Adipose tissue (tissue), 3 donors: Measurements from ENCODE around the gene CLDN17. TPM values are rescaled to one million over a fixed set of nuclear protein-coding genes. Genes with fewer than 3 reads are reported as not detected.

Source experiments
- H3K27ac ChIP-seq: one replicate; pipeline ENCODE4 v1.5.1; 2013; ENCODE audit warnings: low read depth, low read length
- WGBS, 3 donors: extraction: QIAGEN DNeasy Blood & Tissue Kit; methylation state at CpG; one replicate each; pipeline ENCODE4 v1.1.7; 2013; 5-methylcytosine and 5-hydroxymethylcytosine counted together
- polyA plus RNA-seq, 3 donors: library from polyadenylated mRNA; stranded (reverse); fragments of 200-250 nt; gene quantifications; one replicate each; pipeline ENCODE4 v1.2.3, GENCODE V29; 2013
- donor health status: healthy with polysubstance abuse.
- donor health status: Bipolar disorder and iron deficiency.
- donor health status: healthy.

The CLDN17 gene, protein sequence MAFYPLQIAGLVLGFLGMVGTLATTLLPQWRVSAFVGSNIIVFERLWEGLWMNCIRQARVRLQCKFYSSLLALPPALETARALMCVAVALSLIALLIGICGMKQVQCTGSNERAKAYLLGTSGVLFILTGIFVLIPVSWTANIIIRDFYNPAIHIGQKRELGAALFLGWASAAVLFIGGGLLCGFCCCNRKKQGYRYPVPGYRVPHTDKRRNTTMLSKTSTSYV
- not detected for polyA plus RNA-seq

DNA sequence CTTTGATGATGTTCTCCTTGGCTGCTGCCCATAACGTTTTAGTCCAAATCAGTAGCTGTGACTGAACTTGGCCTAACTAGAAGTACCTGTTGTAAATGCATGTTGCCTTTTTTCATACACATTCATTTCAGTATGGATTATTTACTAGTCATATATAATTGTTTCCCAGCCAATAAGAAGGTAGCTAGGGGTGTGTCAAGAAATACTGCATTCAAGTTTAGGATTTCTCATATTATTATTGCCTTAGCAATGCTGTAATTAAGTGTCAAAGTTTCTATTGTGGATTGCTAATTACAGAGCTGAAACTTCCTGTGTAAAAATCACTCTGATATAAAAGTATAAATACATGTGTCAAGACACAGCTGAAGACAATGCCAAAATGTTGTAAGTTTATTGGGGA lies at the start of gene CLDN17:
Gene CLDN17, minus strand, starts transcription at position 101 of the 400 bp plus-strand sequence. CDS start 188 bp downstream, outside the sequence.
- WGBS, 3 donors, result 46 to 80% (median 57%) methylated on average over 1 of the region's 1 CpG
- H3K27ac ChIP-seq, result no peak within 1 kb of the TSS

DNA sequence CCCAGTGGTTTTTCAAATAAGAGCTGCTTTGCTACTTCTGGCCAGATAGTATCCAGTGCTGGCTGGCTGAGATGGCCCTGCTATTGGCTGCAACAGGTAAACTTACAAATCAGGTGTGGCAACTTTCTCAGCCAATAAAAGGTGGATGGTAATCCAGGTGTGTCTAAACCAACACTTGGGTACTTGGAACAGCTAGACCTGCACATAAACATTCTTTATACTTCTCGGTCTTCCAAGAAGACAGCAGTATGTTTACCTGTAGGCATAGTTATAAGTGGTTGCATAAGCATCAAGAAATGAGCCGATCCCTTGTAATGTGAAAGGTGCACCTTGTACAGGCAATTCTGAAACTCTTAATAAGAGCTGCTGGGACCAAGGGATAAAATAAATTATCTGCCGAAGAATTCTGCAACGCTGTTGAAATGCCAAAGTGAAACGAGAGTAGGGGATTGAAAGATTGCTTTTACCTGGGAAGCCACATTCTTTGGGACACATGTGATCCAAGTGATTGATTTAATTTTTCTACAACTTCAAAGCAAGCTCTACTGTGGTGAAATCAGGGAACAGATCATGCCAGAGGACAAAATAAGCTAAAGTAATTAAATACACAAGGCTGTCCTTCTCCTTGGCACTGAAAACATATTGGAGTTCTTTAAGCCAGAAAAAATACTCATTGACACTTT lies 49.6 kb upstream of the CLDN17 start, which contains the start of gene CLDN8:
Gene CLDN8, minus strand, starts transcription at position 57 of the 683 bp plus-strand sequence. CDS start 172 bp downstream, outside the sequence.
- H3K27ac ChIP-seq, result no peak within 1 kb of the TSS

DNA sequence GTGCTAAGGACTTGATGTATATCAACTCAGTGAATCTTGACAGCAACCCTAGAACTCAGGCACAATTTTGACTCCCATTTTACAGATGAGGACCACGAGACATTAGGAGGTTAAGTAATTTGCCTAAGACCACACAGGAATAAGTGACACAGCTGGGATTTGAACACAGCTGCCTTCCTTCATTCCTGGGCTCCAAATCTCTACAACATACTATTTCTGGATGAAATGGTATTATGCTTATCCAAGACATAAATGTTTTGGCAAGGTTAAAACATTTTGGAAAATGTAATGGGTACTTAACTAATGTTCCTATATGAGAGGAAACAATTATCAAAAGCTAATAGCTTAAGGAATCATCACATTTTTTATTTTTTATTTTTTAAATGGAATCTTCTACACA lies 44.5 kb upstream of the CLDN17 start:
- WGBS, 3 donors, result 11 to 43% (median 41%) methylated on average over 1 of the region's 1 CpG

More for the DNA sequence above, 49.6 kb upstream of the CLDN17 start, which contains the start of gene CLDN8:
- whole genome bisulfite sequencing, 3 donors, result 36 to 86% (median 80%) methylated on average over 5 of the region's 5 CpGs

DNA sequence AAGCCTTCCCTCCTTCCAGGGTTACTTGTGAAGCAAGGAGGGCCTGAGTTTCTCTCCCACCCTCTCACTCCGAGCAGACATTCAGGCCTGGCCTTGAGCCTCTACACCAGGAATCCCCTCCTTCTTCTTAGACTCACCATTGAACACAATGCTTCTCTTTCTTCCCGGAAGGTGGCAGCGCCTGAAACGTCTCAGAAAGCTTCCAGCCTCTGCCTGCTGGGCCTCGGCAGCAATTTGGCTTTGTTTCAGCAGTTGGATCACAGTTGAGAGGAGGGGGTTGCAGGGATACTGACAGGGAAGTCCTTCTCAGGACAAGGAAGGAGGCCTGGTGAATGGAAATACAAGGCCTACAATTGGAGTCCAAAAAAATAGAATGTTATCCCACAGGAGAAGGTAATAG lies 43.0 kb upstream of the CLDN17 start:
- WGBS, 3 donors, result 49 to 74% (median 72%) methylated on average over 5 of the region's 5 CpGs
- no peak overlapping the region for H3K27ac ChIP-seq

More for the DNA sequence above, 44.5 kb upstream of the CLDN17 start:
- H3K27ac ChIP-seq, result no peak overlapping the region

DNA sequence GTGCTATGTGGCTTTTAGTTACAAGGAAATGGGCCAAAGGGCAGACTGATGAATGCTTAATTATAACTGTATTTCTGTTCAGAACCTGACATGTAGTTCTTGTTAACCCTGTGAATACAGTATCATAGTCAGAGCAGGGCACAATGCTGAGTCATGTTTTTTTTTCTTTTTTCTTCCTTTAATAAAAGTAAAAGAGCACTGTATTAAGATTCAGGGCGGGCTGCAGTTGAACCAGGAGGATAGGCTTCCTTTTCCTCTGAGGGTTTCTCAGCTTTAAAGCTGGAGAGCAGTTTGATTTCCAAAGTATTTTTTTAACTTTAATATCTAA lies 40.6 kb upstream of the CLDN17 start:
- WGBS, 3 donors, result 23 to 78% (median 57%) methylated on average over 1 of the region's 1 CpG
- H3K27ac ChIP-seq, result no peak overlapping the region

DNA sequence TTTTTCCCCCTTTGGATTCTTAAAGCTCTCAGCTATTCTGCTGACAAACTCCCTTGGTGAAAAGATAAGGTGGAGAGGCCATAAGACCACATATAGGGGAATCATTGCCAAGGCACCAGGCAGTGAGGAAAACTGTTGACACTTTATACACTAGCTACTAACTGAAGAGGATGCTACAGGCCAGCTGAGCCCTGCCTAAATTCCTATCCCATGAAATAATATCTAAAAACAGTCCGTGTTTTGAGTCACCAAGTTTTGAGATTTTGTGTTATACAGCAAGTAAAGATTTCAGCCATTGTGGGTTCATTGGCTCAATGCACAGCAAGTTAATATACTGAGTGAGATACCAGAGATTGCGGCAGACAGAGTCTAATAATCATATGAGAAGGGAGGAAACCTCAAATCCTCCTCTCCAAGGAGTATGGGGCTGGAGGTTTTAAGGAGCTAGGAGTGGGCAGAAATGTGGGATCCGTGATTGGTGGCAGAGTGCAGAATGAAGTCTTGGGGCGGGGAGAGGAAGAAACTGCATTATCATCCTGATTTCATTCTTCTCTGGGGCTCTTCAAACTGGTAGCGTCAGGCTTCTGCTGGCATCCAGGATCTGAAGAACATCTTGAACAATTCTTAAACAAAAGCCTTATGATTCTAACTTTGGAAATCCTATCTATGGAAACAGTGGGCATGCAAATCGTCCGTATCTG lies 40.1 kb upstream of the CLDN17 start:
- H3K27ac ChIP-seq, result no peak overlapping the region
- WGBS, 3 donors, result 69 to 75% (median 72%) methylated on average over 7 of the region's 7 CpGs

DNA sequence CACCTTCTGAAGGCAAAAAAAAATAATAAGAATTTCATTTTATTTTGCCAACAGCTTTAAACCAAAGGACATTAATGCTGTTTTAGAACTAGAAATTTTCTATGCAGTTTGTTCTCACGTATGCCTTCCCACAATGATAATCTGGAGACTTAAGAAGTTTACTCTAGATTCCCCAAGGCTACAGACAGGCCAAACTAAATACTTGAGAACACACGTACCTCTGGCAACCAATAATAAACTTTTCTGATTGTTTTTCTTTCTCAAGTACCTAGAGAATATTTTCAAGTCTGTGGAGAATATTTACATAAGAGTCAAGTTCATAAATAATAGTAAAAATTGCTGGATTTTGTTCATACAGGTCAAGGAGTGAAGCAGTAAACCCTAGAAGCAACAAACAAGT lies 33.4 kb upstream of the CLDN17 start:
- WGBS, 3 donors, result 39 to 66% (median 55%) methylated on average over 2 of the region's 2 CpGs
- no peak overlapping the region for H3K27ac ChIP-seq

DNA sequence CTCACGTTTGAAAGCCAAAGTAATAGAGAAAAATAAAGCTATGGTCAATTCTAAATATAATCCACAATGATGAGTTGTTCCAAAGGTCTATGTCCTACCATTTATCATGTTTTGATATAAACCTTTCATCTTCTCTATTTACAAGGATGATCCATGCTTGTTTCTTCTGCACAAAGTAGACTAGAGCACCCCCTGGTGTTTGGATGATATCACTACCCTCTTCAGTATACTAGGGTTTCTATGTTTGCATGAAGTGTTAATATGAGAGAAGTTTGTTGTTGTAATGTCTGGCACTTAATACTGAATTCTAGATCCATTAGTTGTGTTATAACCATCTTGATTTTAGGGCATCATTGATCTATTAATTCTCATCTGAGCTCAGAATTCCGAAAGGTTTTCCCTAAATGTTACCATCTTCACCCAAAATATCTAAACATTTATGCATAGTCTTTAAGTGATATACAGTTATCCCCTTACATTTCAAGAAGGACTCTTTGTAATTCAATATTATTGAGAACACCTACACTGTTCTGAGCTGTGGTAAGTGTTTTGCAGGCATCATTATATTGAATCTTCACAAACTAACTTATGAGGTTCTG lies 28.2 kb upstream of the CLDN17 start:
- WGBS, 3 donors, result 44 to 52% (median 48%) methylated on average over 2 of the region's 2 CpGs
- H3K27ac ChIP-seq, result no peak overlapping the region

DNA sequence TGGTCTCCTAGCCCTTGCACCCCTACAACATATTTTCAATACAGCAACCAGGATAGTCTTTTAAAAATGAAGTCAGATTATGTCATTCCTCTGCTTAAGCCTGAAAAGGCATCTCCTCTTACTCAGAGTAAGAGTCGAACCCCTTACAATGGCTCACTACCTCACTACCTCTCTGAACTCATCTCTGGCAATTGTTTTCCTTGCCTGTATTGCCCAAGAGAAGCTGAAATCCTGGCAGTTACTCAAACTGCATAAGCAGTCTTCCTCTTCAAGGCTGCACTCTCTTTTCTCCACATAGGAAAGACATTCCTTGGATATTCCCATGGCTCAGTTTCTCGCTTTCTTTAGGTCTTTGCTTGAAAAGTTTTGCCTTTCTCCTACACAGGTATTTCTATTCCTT lies 26.6 kb upstream of the CLDN17 start:
- WGBS, 3 donors, result 82 to 92% (median 90%) methylated on average over 2 of the region's 2 CpGs
- no peak overlapping the region for H3K27ac ChIP-seq

DNA sequence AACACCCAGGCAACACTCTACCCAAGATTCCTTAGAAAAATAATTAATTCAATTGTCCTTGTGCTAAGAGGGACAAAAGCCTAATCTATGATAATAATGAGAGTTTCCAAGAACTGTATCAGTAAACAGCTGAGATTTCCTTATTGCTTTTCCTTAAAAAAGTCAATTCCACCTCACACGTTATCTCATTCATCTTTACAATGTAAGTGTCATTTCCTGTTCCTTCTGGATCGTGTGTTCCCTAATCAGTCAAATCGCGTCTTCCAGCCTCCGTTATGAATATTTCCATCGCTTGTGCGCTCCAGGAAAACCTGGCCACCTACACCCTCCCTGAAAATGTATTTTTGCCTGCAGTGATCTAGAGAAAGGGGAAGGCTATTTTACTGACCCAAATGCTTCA lies 23.9 kb upstream of the CLDN17 start:
- WGBS, 3 donors, result 71 to 81% (median 79%) methylated on average over 7 of the region's 7 CpGs
- no peak overlapping the region for H3K27ac ChIP-seq

DNA sequence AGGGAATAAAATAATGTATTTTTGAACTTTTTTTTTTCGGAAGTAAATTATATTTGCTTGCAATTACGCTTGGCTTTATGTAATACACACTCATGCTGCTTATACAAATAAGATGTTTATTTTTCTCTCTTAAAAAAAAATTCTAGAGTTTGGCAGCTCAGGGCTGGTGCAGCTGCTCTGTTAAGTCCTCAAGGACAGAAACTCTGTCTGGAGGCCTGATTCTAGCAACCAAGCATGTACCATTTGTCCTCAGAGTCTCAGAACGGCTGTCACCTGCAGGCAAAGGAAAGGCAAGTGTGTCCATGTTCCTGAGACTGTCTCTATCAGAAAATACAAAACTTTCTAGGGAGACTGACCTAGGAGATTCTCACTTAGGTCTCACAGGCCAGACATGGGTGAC lies 23.2 kb upstream of the CLDN17 start:
- 47 to 87% (median 85%) methylated on average over 3 of the region's 3 CpGs for WGBS, 3 donors
- no peak overlapping the region for H3K27ac ChIP-seq

DNA sequence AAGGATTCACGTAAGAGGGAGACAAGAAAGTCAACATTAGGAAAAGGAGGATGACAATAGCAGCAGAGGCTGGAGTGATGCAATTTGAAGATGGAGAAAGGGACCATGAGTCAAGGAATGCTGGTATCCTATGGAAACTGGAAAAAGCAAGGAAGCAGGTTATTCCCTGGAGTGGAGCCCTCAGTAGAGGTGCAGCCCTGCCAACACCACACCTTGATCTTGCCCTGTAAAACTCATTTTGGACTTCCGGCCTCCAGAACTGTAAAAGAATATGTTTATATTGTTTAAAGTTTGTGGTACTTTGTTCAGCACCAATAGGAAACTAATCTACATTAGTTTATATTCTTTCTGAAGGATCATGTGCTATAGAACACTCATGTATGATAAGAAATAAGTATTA lies 19.6 kb upstream of the CLDN17 start:
- no peak overlapping the region for H3K27ac ChIP-seq
- WGBS, 3 donors, result 85 to 98% (median 88%) methylated on average over 2 of the region's 2 CpGs

DNA sequence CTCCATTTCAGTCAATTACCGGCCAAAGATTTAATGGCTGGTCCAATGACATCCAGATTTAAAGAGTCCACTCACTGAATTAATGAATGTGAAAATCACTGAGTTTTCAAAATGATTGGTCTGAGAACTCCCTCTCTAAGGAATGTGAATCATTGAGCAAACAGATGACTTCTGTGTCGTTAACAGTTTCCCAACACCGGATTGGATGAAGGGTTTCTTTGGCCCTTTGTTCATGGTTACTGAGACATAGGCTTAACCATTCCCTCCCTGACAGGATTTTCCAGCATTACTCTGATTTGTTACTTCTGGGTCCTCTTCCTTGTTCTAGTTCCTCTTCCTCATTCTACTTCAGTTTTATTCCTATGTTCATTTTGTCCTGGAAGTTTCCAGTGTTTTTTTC lies 1.5 kb upstream of the CLDN17 start:
- 55 to 83% (median 65%) methylated on average over 3 of the region's 3 CpGs for WGBS, 3 donors
- no peak overlapping the region for H3K27ac ChIP-seq

DNA sequence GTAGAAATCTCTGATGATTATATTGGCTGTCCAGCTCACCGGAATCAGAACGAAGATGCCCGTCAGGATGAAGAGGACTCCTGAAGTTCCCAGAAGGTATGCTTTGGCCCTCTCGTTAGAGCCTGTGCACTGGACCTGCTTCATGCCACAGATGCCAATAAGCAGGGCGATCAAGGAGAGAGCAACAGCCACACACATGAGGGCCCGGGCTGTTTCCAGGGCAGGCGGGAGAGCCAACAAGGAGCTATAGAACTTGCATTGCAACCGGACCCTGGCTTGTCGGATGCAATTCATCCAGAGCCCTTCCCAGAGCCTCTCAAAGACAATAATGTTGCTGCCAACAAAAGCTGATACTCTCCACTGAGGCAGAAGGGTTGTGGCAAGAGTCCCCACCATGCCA lies 434 bp downstream of the CLDN17 start:
- 91 to 93% (median 92%) methylated on average over 9 of the region's 9 CpGs for WGBS, 3 donors
- H3K27ac ChIP-seq, result no peak overlapping the region

DNA sequence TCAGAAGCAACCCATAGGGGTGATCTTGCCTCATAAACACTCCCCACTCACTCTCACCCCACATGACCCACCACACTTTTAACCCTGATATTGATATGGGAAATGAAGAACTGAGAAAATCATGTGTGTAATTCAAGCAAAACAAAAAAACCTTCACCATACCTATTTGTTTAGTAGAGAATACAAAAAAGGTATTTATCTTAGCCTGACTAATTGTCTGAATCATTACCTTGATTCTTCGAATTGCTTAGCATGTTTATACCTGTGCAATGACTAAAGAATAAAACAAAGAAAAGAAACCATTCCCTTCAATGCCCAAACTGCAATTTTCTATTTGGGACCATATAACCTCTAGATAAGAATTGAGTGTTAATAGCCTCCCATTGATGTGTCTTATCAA lies 1.8 kb downstream of the CLDN17 start:
- WGBS, 3 donors, result 70 to 85% (median 78%) methylated on average over 1 of the region's 1 CpG
- no peak overlapping the region for H3K27ac ChIP-seq

DNA sequence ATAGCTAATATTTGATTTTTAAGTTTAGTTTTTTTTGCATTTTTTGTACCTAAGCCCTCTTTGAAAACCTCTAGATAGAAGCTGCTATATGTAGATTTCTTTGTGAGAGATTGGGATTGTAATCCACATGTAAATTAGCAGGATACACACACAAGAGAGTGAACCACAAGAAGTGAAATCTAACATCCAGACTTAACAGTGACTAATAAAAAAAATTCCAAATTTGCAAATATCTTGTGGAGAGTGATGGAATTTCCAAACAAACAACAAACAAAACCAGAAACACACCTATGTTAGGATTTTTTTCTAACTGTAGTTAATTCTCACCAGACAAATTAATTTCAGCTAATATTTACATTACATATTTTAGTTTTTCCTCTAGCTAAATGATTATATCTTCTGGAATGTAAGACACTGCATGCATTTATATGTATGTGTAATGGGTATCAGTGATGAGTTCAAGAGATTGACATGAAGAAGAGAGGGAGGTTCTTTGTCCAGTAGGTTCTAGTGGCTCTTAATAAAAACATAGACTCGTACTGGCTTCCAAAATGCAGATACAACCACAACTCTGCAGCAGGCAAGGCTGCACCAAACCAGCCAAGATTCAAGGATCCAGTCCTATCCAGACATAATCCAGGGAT lies 12.8 kb downstream of the CLDN17 start:
- H3K27ac ChIP-seq, result no peak overlapping the region
- WGBS, 3 donors, result 63 to 74% (median 65%) methylated on average over 1 of the region's 1 CpG

DNA sequence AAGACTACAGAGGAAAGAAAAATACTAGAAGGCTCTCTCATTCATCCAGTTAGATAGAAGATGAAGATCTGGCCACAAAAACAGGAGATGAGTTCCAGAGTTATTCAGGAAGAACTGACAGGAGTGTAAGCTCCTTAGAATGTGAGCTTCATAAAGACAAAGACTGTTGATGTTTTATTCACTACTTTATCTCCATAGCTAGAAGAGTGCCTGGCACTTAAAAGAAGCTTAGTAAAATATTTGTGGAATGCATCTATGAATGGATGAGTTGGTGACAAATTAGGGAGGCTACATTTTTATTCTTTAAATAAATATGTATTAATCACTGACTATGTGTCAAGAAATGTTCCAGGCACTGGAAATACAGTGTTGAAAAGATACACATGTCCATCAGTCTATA lies 13.8 kb downstream of the CLDN17 start:
- H3K27ac ChIP-seq, result no peak overlapping the region

DNA sequence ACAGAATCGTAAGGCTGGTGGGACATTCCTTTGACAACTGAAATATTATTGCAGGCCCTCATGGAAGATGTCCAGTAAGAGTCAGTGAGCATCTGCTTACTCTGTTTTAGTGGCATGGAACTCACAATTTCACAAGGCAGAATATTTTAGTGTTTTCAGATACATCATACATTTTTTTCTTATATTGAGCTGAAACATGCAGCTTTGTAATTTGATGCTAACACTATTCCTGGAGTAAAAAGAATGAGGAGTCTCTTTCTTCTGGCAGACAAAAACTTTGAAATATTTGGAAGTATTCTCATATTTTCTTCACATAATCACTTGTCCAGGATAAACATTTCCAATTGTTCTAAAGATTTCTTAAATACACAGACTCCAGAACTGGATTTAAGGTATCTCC lies 17.7 kb downstream of the CLDN17 start:
- WGBS, 3 donors, result 71 to 72% (median 71%) methylated on average over 1 of the region's 1 CpG

More for the DNA sequence above, 17.7 kb downstream of the CLDN17 start:
- H3K27ac ChIP-seq, result no peak overlapping the region
